Endothelial cell of umbilical vein (primary cell): ENCODE data around the gene CTNNB1. TPM values are rescaled to one million over a fixed set of nuclear protein-coding genes. Genes with fewer than 3 reads are reported as not detected.

Experiments used
- BruUV-seq: library from RNA; stranded (reverse); fragments of 400-500 nt; replicated peaks from 2 replicates; lab custom pipeline; 2021; lab: Mats Ljungman, UMichigan
- CTCF ChIA-PET: fragments of 300-600, 350-600 bp; sonication (Branson Sonifier 250); formaldehyde crosslinking; loops from one replicate; lab custom pipeline; 2021; ENCODE audit warnings: antibody characterized with exemption, inconsistent platforms; lab: Charles Lee
- POLR2A ChIA-PET: fragments of 300-600, 350-600 bp; sonication (Branson Sonifier 250); formaldehyde crosslinking; loops from one replicate; lab custom pipeline; 2021; ENCODE audit warnings: antibody characterized with exemption, inconsistent platforms; lab: Charles Lee
- DNase-seq: peaks from one replicate; pipeline ENCODE4 v3.0.0-alpha.2; 2011; ENCODE audit warnings: low read depth, low spot score
- FAIRE-seq: peaks from 2 replicates; lab custom pipeline; 2011; peaks lifted over from hg19 to GRCh38; lab: Jason Lieb, UNC
- H2AFZ ChIP-seq: 2 replicates; pipeline ENCODE4 v1.6.0; 2012; ENCODE audit warnings: low read depth, low read length, control low read depth, inconsistent platforms
- H3K27ac ChIP-seq: 2 replicates; pipeline ENCODE4 v1.5.1; 2011; ENCODE audit warnings: low read depth, mild to moderate bottlenecking, control low read depth, low read length, moderate library complexity; ENCODE audit not compliant: insufficient read depth
- H3K27me3 ChIP-seq, 2 experiments: 2 replicates each; pipeline versions ENCODE4 v1.6.0 to v1.6.1; 2011; ENCODE audit warnings: low read length in 2 of 2, mixed read lengths in 1 of 2; ENCODE audit not compliant: control insufficient read depth in 2 of 2, insufficient read depth in 2 of 2
- H3K36me3 ChIP-seq, 2 experiments: 2 replicates in 1 of 2; 3 replicates in 1 of 2; pipeline ENCODE4 v1.5.1; 2011; ENCODE audit warnings: low read length in 2 of 2, mild to moderate bottlenecking in 1 of 2, moderate library complexity in 1 of 2; ENCODE audit not compliant: control insufficient read depth in 2 of 2, insufficient read depth in 2 of 2; ENCODE audit errors: extremely low read depth in 1 of 2
- H3K4me1 ChIP-seq: 3 replicates; pipeline ENCODE4 v1.5.1; 2011; ENCODE audit warnings: mild to moderate bottlenecking, low read length; ENCODE audit not compliant: control insufficient read depth, insufficient read depth; ENCODE audit errors: extremely low read depth
- H3K4me2 ChIP-seq: 2 replicates; pipeline ENCODE4 v1.6.1; 2011; ENCODE audit warnings: low read length, control low read depth, mixed read lengths; ENCODE audit not compliant: insufficient read depth
- H3K4me3 ChIP-seq, 3 experiments: fragments of 200-600 bp in 1 of 3; sonication (generic), shearing (Covaris generic) in 1 of 3; replicated peaks in 1 of 3; 2 replicates each; pipeline ENCODE4 v1.5.1; 2011 to 2016; ENCODE audit warnings: control low read depth in 3 of 3, low read length in 3 of 3, mild to moderate bottlenecking in 2 of 3, inconsistent platforms in 1 of 3, low read depth in 1 of 3, moderate library complexity in 1 of 3; ENCODE audit not compliant: insufficient read depth in 1 of 3
- H3K79me2 ChIP-seq: 2 replicates; pipeline ENCODE4 v1.6.0; 2012; ENCODE audit warnings: low read length, inconsistent platforms; ENCODE audit not compliant: control insufficient read depth, insufficient read depth
- H3K9ac ChIP-seq: replicated peaks from 2 replicates; pipeline ENCODE3; 2011; ENCODE audit warnings: low read length, control low read depth; ENCODE audit not compliant: insufficient read depth; ENCODE audit errors: extremely low read depth
- H3K9me1 ChIP-seq: replicated peaks from 3 replicates; pipeline ENCODE4 v1.6.0; 2011; ENCODE audit warnings: mild to moderate bottlenecking, low read length; ENCODE audit not compliant: control insufficient read depth, insufficient read depth; ENCODE audit errors: extremely low read depth
- H3K9me3 ChIP-seq: replicated peaks from 2 replicates; pipeline ENCODE4 v1.5.1; 2012; ENCODE audit warnings: low read length, inconsistent platforms; ENCODE audit not compliant: control insufficient read depth, insufficient read depth
- H4K20me1 ChIP-seq: replicated peaks from 2 replicates; pipeline ENCODE3; 2011; ENCODE audit warnings: mild to moderate bottlenecking, low read length; ENCODE audit not compliant: control insufficient read depth, insufficient read depth; ENCODE audit errors: extremely low read depth
- CTCF ChIP-seq, 2 donors: IDR thresholded peaks; 1 replicate in 1 of 2; 2 replicates in 1 of 2; pipeline ENCODE4 v1.5.1; 2011; ENCODE audit warnings: low read length in 2 of 2, mild to moderate bottlenecking in 2 of 2, moderate library complexity in 2 of 2, control low read depth in 1 of 2, inconsistent platforms in 1 of 2, low read depth in 1 of 2; ENCODE audit not compliant: insufficient read depth in 1 of 2; ENCODE audit errors: extremely low read depth in 1 of 2
- EZH2 ChIP-seq: IDR thresholded peaks from 2 replicates; pipeline ENCODE4 v1.6.1; 2012; ENCODE audit warnings: borderline replicate concordance, low read depth, mild to moderate bottlenecking, moderate library complexity, low read length, inconsistent platforms; ENCODE audit not compliant: severe bottlenecking
- FOS ChIP-seq: IDR thresholded peaks from 2 replicates; pipeline ENCODE4 v1.6.1; 2011; ENCODE audit warnings: mild to moderate bottlenecking, low read length, moderate library complexity, borderline replicate concordance; ENCODE audit not compliant: insufficient read depth
- GATA2 ChIP-seq: IDR thresholded peaks from 2 replicates; pipeline ENCODE4 v1.7.0; 2011; ENCODE audit warnings: low read depth, mild to moderate bottlenecking, moderate library complexity, mixed read lengths, low read length; ENCODE audit not compliant: insufficient read length, insufficient read depth
- JUN ChIP-seq: IDR thresholded peaks from 2 replicates; pipeline ENCODE4 v1.6.1; 2011; ENCODE audit warnings: borderline replicate concordance, low read depth; ENCODE audit not compliant: insufficient read length, insufficient read depth
- MAX ChIP-seq: IDR thresholded peaks from 2 replicates; pipeline ENCODE4 v1.6.1; 2011; ENCODE audit not compliant: insufficient read depth, insufficient read length
- MYC ChIP-seq: IDR thresholded peaks from one replicate; pipeline ENCODE4 v1.6.1; 2011; ENCODE audit warnings: mild to moderate bottlenecking, low read depth, low read length
- POLR2A ChIP-seq: IDR thresholded peaks from 2 replicates; pipeline ENCODE4 v1.6.1; 2012; ENCODE audit warnings: low read depth, mild to moderate bottlenecking, control low read depth, low read length
- POLR2AphosphoS5 ChIP-seq: IDR thresholded peaks from 2 replicates; pipeline ENCODE4 v1.6.1; 2012; ENCODE audit warnings: low read depth, mild to moderate bottlenecking, control low read depth, low read length, moderate library complexity; ENCODE audit not compliant: insufficient read depth
- dilution Hi-C: fragments of 300-500 bp; cut with MboI; formaldehyde crosslinking; loops from one replicate; pipeline ENCODE4 v1.15.0; 2019; ENCODE audit warnings: low sequenced_read_pairs; ENCODE audit not compliant: extremely low pct_ligation_motif_present
- intact Hi-C: fragments of 100-400 bp; cut with micrococcal nuclease; formaldehyde crosslinking; loops from one replicate; pipeline ENCODE4 v1.10.0; 2022
- polyA plus RNA-seq, 4 experiments: library from polyadenylated mRNA; depleted of rRNA in 3 of 4; stranded (reverse) in 3 of 4; unstranded in 1 of 4; fragments of >200 nt; gene quantifications; 2 replicates each; pipeline versions ENCODE4 v1.2.1 to v1.2.3, GENCODE V29; 2011 to 2012; ENCODE audit warnings: missing spikeins in 1 of 4
- total RNA-seq: library from RNA; stranded (reverse); gene quantifications from 2 replicates; pipeline ENCODE4 v1.2.3, GENCODE V29; 2021

Gene CTNNB1
- total and polyA plus RNA-seq, 2 donors (not counting 3 experiments of a cell fraction or from before 2014, with no cell fraction given) = 513 to 906 TPM

- no TSS peak for BruUV-seq
- peaks cover 0 to 4% of the 10 kb centered on the region in 2 experiments for H3K36me3 ChIP-seq
- H3K4me3 ChIP-seq = no peak overlapping the region
- CTCF ChIA-PET = no interaction called here
- H3K4me2 ChIP-seq = no peak overlapping the region
- no peaks in the 10 kb centered on the region for H3K4me1 ChIP-seq
- POLR2A ChIA-PET = no interaction called here
- intact Hi-C loops (loop anchor here (5.0 kb wide), 1 partner anchor 633 kb away; no protein-coding TSS in a partner anchor), dilution Hi-C loops (no loop called here)
- no peak overlapping the region for H3K27ac ChIP-seq
- TF ChIP-seq POLR2A = no peak
- TF ChIP-seq CTCF (IDR thresholded peaks at IDR 0.05; ENCODE audit: extremely low read depth in 1 of 2, insufficient read depth in 1 of 2, low read depth in 1 of 2, low read length in 2 of 2) = no peak
- TF ChIP-seq POLR2AphosphoS5 = no peak
- TF ChIP-seq MYC = no peak
- TF ChIP-seq EZH2 = no peak
- no peak for TF ChIP-seq FOS
- no peak for TF ChIP-seq JUN
- no peak for TF ChIP-seq GATA2
- no peak for TF ChIP-seq MAX
- H3K9me3 ChIP-seq = no peaks in the 10 kb centered on the region
- H3K9ac ChIP-seq = no peak overlapping the region
- FAIRE-seq (no peak), DNase-seq (no peak)
- H3K9me1 ChIP-seq = no peaks in the 10 kb centered on the region
- no peak overlapping the region for H2AFZ ChIP-seq
- H4K20me1 ChIP-seq = no peaks in the 10 kb centered on the region
- no peaks in the 10 kb centered on the region for H3K79me2 ChIP-seq
- H3K27me3 ChIP-seq = no peaks in the 10 kb centered on the region
Observed at GRCh38 chr3:41249318-41249717, 50.0 kb downstream of the CTNNB1 start.
